PFSK-1 (cell line): ENCODE results near the gene HACD3. TPM values are rescaled to one million over a fixed set of nuclear protein-coding genes. Genes with fewer than 3 reads are reported as not detected.

Experiments used
- FOXP2 ChIP-seq: optimal IDR thresholded peaks from 2 replicates; pipeline ENCODE3; 2011; ENCODE audit warnings: borderline replicate concordance, control low read depth, inconsistent platforms; ENCODE audit not compliant: insufficient read depth; ENCODE audit errors: extremely low read length, extremely low read depth
- POLR2AphosphoS5 ChIP-seq: IDR thresholded peaks from 2 replicates; pipeline ENCODE4 v1.6.1; 2012; ENCODE audit warnings: low read depth, mild to moderate bottlenecking, control low read depth, low read length, moderate library complexity
- SIN3A ChIP-seq: IDR thresholded peaks from 2 replicates; pipeline ENCODE4 v1.6.1; 2012; ENCODE audit warnings: mild to moderate bottlenecking, low read length, moderate library complexity, borderline replicate concordance; ENCODE audit not compliant: insufficient read depth
- TAF1 ChIP-seq: IDR thresholded peaks from 2 replicates; pipeline ENCODE4 v1.6.1; 2012; ENCODE audit warnings: low read length, control low read depth, borderline replicate concordance; ENCODE audit not compliant: insufficient read depth
- polyA plus RNA-seq: library from polyadenylated mRNA; unstranded; fragments of >200 nt; gene quantifications from one replicate; pipeline ENCODE4 v1.2.1, GENCODE V29; 2012; ENCODE audit warnings: low read depth, missing spikeins; ENCODE audit not compliant: insufficient read length
- TF ChIP-seq, protein P1 (sequence below), 2 experiments: IDR thresholded peaks; 2 replicates each; pipeline versions ENCODE4 v1.6.1 to v1.8.0; 2011 to 2012; ENCODE audit warnings: low read depth in 2 of 2, low read length in 2 of 2, control low read depth in 1 of 2, inconsistent platforms in 1 of 2, mild to moderate bottlenecking in 1 of 2, moderate library complexity in 1 of 2; ENCODE audit not compliant: insufficient read depth in 1 of 2

The HACD3 gene, protein sequence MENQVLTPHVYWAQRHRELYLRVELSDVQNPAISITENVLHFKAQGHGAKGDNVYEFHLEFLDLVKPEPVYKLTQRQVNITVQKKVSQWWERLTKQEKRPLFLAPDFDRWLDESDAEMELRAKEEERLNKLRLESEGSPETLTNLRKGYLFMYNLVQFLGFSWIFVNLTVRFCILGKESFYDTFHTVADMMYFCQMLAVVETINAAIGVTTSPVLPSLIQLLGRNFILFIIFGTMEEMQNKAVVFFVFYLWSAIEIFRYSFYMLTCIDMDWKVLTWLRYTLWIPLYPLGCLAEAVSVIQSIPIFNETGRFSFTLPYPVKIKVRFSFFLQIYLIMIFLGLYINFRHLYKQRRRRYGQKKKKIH
- polyA plus RNA-seq, result 42.9 TPM

DNA sequence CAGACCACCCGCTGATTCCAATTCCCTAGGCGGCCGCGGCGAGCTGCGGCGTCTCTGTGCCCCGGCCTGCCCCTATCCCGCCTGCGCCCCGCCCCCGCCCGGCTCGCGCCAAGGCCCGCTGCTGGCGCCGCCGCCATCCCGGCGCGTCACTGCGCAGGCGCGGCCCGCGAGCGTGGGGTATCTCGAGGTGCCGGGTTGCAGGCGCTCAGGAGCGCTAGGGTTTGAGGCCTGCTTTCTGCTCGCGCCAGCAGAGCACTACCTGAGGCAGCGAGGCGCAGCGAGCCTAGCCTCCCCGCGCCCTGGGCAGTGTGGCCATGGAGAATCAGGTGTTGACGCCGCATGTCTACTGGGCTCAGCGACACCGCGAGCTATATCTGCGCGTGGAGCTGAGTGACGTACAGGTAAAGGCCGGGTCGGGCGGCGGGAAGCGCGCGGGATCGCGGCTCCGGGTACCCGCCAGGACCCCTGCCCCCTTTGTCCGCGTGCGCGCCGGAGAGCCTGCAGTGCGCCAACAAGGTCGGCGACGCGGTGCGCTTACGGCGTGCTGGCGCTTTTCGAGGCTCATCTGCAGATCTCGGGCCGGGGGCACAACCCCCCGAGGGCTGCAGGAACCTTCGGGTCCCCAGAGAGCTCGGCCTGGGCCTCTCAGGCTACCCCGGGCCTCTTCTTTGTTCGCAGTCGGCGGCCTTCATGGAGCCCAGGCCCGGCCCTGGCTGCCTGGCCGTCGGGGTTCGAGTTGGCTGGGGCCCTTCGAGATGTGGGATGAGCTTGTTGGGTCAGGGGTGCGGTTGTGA is at the start of gene HACD3:
TSS of gene HACD3 (plus strand) at position 146 of the 794 bp plus-strand sequence. CDS start at position 315, 169 bp downstream.
- TF ChIP-seq, protein P1, sequence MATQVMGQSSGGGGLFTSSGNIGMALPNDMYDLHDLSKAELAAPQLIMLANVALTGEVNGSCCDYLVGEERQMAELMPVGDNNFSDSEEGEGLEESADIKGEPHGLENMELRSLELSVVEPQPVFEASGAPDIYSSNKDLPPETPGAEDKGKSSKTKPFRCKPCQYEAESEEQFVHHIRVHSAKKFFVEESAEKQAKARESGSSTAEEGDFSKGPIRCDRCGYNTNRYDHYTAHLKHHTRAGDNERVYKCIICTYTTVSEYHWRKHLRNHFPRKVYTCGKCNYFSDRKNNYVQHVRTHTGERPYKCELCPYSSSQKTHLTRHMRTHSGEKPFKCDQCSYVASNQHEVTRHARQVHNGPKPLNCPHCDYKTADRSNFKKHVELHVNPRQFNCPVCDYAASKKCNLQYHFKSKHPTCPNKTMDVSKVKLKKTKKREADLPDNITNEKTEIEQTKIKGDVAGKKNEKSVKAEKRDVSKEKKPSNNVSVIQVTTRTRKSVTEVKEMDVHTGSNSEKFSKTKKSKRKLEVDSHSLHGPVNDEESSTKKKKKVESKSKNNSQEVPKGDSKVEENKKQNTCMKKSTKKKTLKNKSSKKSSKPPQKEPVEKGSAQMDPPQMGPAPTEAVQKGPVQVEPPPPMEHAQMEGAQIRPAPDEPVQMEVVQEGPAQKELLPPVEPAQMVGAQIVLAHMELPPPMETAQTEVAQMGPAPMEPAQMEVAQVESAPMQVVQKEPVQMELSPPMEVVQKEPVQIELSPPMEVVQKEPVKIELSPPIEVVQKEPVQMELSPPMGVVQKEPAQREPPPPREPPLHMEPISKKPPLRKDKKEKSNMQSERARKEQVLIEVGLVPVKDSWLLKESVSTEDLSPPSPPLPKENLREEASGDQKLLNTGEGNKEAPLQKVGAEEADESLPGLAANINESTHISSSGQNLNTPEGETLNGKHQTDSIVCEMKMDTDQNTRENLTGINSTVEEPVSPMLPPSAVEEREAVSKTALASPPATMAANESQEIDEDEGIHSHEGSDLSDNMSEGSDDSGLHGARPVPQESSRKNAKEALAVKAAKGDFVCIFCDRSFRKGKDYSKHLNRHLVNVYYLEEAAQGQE (IDR thresholded peaks at IDR 0.05; ENCODE audit: insufficient read depth in 1 of 2, low read depth in 2 of 2, low read length in 2 of 2), result no peak; a peak in 1 of 4 replicates
- peak; percentile 18; the same call in 1 of the 2 replicates for TF ChIP-seq TAF1
- peak; percentile 59; the same call in 1 of the 2 replicates for TF ChIP-seq POLR2AphosphoS5
- no peak for TF ChIP-seq SIN3A
- no peak for TF ChIP-seq FOXP2

DNA sequence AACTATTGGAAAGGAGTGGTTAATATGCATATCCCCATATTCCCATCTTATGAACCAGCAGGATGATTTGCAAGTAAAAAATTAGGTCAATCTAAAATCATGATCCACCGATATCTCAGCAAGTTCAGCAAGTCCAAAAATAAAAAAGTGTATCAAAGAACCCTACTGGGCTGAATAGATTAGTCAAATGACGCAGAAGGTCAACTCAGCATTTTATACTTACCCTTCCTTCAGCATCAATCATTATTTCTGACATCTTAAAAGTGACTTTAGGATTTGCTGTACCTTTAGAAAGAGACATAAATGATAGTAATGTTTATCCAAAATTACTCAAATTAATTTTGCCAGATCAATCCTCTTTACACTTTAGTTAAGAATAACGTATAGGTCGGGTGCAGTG is 45.4 kb upstream of the HACD3 start:
- TF ChIP-seq TAF1 (no peak), FOXP2 (no peak), POLR2AphosphoS5 (no peak), SIN3A (no peak)
- TF ChIP-seq, protein P1 (IDR thresholded peaks at IDR 0.05; ENCODE audit: insufficient read depth in 1 of 2, low read depth in 2 of 2, low read length in 2 of 2), result no peak

DNA sequence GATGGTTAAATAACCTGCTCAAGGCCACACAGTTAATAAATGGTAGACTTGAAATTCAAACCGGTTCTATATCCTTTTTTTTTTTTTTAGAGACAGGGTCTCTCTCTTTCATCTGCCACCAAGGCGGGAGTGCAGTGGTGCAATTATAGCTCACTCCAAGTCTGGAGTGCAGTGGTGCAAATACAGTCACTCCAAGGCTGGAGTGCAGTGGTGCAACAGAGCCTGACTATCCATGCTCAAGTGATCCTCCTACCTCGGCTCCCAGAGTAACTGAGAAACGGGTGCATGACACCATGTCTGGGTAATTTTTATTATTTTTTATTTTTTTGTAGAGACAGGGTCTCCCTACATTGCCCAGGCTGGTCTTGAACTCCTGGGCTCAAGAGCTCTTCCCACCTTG is 36.2 kb upstream of the HACD3 start:
- TF ChIP-seq FOXP2 (no peak), POLR2AphosphoS5 (no peak), SIN3A (no peak), TAF1 (no peak)
- TF ChIP-seq, protein P1 (IDR thresholded peaks at IDR 0.05; ENCODE audit: insufficient read depth in 1 of 2, low read depth in 2 of 2, low read length in 2 of 2), result no peak

DNA sequence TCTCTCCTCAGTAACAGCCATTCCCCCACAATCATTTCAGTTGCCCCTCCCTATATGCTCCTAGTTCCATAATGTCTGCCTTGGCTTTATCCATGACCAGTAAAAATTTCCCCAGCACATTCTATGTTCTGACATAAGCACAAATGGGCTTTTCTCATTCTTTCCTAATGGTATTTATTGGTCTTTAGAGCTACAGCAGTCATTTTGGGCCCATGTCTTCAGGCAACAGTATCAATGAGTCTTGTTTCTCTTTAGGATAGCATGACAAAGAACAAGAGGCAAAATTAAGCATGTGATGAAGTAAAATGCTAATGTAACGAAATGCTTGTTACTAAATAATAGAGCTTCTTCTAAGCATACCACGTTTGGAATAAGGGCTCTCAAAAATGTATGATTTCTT is 20.9 kb upstream of the HACD3 start:
- TF ChIP-seq, protein P1 (IDR thresholded peaks at IDR 0.05; ENCODE audit: insufficient read depth in 1 of 2, low read depth in 2 of 2, low read length in 2 of 2), result no peak
- no peak for TF ChIP-seq POLR2AphosphoS5
- no peak for TF ChIP-seq FOXP2
- TF ChIP-seq TAF1, result no peak
- TF ChIP-seq SIN3A, result no peak
